GM19035 (cell line): ENCODE results near the gene FAM168B.
"Not testable (repeated sequence)": the region's sequence is repeated elsewhere in the genome, so short reads cannot be mapped to it uniquely, and the experiment has no call there.

ENCODE experiments used
- ATAC-seq: cut with Tn5 transposase; IDR thresholded peaks from one replicate; pipeline ENCODE4 v1.9.1; 2021; ENCODE audit not compliant: unreplicated experiment

FAM168B gene

GRCh38 chr2:131103165-131103564 is 9.9 kb upstream of the FAM168B start:
- no peak for ATAC-seq

DNA sequence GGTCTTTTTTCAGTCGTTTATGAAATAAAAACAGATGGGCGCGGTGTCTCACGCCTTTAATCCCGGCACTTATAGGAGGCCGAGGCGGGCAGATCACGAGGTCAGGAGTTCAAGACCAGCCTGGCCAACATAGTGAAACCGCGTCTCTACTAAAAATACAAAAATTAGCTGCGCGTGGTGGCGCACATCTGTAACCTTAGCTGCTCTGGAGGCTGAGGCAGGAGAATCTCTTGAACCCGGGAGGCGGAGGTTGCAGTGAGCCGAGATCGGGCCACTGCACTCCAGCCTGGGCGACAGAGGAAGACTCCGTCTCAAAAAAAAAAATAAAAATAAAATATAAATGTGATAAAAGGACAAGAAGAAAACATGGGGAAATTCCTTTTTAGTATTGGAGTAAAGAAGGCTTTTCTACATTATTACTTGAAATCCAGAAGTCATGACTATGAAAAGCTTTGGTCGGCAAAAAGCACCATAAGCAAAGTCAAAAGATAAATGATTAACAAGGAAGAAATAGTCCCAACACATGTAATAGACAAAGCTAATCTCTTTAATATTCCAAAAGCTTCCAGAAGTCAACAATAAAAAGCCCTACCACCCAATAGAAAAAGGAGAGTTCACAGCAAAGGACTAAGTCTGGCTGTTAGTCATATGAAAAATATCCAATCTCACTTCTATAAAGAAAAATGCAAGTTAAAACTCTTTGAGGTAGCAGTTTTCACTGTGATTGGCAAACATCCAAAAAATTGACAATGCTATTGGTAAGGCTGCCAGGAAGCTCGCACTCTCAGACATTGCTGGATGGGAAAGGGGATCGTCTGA is 1.4 kb upstream of the FAM168B start:
- ATAC-seq = no peak

DNA sequence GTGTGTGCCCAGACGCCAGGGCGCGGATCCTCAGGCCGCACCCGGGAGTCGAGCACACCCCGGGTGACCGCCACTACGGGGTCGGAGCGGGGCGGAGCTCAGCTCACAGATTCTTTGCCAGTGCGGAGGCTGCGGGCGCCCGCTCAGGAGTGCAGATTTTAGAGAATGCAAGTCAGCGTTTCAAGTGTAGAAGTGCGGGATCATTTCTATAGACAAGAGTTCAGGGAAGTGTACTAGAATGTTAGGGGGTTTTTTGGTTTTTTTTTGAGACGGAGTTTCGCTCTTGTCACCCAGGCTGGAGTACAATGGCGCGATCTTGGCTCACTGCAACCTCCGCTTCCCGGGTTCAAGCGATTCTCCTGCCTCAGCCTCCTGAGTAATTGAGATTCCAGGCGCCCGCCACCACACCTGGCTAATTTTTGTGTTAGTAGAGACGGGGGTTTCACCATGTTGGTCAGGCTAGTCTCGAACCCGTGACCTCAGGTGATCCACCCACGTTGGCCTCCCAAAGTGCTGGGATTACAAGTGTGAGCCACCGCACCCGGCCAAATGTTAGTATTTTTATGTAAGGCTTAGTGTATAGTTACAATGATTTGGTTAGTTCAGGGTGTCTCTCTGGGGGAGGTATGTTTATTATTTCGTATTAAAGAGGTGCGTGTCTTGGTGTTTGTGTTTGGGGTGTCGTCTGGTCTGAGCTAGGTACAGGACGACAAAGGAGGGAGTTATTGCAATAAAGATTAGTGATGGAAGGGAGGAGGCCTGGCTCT is 619 bp upstream of the FAM168B start:
- ATAC-seq = peak; percentile 69

- no peak for ATAC-seq
Measured at GRCh38 chr2:131092458-131093005, 728 bp downstream of the FAM168B start.

GRCh38 chr2:131085646-131086045 is 7.6 kb downstream of the FAM168B start:
- ATAC-seq = no peak

GRCh38 chr2:131081190-131081589 is 12.1 kb downstream of the FAM168B start:
- ATAC-seq = no peak

- not testable (repeated sequence) for ATAC-seq
Measured at GRCh38 chr2:131079931-131080330, 13.3 kb downstream of the FAM168B start.

DNA sequence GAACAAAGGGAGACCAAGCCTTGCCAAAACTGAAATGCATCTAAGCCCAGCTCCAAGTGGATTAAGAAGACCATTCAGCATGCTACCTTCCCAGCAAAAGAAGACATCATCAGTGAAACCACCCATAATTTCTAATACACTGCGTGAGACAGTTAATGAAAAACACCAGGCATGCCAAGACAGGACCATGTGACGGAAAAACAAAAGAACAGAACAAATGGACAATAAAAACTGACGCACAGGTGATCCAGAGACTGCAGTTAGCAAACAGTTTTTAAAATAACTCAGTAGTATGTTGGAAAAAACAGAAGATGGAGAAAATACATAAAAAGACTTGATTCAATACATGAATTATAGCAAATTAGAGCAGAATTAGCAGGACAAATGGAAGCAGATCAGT is 15.3 kb downstream of the FAM168B start:
- ATAC-seq = no peak

GRCh38 chr2:131077182-131077846 is 15.9 kb downstream of the FAM168B start:
- no peak for ATAC-seq

GRCh38 chr2:131076707-131077106 is 16.6 kb downstream of the FAM168B start:
- no peak for ATAC-seq

DNA sequence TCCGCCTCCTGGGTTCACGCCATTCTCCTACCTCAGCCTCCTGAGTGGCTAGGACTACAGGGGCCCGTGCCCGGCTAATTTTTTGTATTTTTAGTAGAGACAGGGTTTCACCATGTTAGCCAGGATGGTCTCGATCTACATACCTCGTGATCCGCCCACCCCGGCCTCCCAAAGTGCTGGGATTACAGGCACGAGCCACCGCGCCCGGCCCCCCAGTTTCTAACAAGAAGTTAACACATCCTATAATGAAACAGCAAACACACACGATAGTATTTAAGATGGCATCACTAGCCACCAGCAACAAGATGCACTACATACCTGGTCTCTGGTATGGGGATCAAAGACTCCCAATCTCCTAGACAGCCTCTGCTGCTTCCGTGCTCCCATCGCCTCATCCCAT is 17.7 kb downstream of the FAM168B start:
- not testable (repeated sequence) for ATAC-seq

DNA sequence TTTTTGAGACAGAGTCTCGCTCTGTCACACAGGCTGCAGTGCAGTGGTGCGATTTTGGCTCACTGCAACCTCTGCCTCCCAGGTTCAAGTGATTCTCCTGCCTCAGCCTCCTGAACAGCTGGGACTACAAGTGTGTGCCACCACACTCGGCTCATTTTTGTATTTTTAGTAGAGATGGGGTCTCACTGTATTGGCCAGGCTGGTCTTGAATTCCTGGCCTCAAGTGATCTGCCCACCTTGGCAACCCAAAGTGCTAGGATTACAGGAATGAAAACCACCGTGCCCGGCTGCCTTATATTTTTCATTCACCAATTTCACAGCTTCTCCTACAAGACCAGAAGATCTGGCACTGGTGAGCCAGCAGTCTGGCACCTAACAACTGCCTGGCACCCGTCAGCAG is 25.1 kb downstream of the FAM168B start:
- not testable (repeated sequence) for ATAC-seq

- no peak for ATAC-seq
Measured at GRCh38 chr2:131067465-131068125, 25.7 kb downstream of the FAM168B start.

GRCh38 chr2:131064589-131065512 is 28.4 kb downstream of the FAM168B start:
- ATAC-seq = no peak

DNA sequence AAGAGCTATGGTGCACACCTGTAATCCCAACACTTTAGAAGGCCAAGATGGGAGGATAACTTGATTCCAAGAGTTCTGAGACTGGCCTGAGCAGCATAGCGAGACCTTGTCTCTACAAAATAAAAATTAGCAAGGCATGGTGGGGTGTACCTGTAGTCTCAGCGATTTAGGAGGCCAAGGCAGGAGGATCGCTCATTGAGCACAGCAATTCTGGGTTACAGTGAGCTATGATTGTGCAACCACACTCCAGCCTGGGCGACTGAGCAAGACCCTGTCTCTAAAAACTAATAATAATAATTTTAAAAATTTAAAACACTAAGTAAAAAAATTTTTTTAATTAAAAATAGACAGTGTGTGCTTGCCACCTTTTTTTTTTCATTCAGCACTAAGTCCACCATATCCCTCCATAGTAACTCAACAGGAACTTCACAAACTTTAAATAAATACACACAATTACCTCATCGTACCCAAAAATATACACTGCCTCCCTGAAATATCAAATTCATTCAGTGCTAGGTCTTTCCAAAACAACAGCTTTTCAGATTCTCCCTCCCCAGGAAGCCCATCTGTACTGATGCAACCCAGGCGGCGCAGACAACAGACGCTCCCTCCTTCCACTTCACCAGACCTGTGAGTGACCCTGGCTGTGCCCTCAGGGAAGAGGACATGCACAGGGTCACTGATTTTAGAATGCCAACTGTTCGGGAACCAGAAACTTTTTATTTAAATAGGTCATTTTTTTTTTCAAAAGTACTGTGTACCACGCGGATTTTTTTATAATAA is 29.6 kb downstream of the FAM168B start:
- ATAC-seq = no peak

- ATAC-seq = no peak
Measured at GRCh38 chr2:131058920-131059319, 34.3 kb downstream of the FAM168B start.

DNA sequence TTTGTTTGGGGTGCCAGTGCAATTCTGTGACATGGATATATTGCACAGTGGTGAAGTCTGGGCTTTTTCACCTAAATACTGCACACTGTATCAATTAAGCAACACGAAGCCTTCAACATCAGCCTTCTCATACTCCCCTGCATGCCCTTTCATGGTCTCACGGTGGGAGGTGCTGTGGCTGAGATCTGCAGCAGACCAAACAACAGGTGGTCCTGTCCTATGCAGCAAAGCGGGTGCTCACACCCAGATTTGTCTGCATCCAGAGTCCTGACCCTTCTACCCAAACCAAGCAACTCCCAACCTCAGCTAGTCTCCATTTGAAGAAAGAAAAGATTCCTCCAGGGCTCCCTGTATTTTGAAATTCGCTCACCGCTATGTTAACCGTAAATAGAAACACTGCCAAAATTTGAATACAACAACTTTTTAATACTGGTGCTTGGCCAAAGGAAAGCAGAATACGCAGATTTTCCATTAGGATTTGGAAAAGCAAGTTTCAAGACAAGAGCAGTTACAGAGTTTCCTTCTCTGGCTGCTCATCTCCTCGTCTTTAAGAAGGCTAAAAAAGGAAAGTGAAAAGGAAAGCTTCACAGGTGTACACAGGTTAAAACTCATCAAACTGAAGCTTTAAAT is 34.9 kb downstream of the FAM168B start:
- ATAC-seq = no peak

GRCh38 chr2:131056932-131057287 is 36.4 kb downstream of the FAM168B start:
- no peak for ATAC-seq
